SU-DHL-6 (cell line): Measurements from ENCODE around the gene SLC39A9.

ENCODE experiments used
- EZH2phosphoT487 ChIP-seq: fragments of 200-600 bp; sonication (generic), shearing (Covaris generic); conservative IDR thresholded peaks from 2 replicates; pipeline ENCODE4 v1.6.1; 2018; ENCODE audit warnings: mild to moderate bottlenecking, antibody characterized with exemption, low read length, moderate library complexity, mixed read lengths
- TF ChIP-seq, protein P1 (sequence below): fragments of 200-600 bp; sonication (generic); IDR thresholded peaks from one replicate; pipeline ENCODE4 v1.5.1; 2017; ENCODE audit warnings: antibody characterized with exemption, mild to moderate bottlenecking, low read length, moderate library complexity; ENCODE audit not compliant: insufficient read depth, poor library complexity, severe bottlenecking

DNA sequence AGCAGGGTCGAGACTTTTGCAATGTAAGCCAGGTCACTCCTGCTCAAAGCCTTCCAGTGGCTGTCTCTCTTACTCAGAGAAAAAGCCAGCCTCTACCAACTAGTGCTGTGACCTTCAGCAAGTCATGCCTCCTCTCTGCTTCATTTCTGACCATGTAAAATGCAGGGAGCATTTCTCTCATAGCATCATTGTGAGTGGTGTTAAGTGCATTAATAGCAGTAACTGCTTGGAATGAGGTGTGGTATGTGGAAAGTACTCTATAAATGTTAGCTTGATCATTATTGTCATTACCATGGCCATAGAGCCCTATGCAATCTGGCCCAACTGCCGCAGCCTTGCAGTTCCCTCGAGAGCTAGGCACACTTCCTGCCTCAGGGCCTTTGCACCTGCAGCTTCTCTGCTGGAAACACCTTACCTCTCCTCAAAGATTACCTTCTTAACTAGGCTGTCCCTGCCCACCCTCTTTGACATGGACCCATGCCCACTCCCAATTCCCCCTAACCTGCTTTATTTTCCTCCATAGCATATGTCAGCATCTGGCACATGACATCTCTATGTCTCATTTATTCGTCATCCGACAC, 96.9 kb downstream of the SLC39A9 start:
- TF ChIP-seq, protein P1, sequence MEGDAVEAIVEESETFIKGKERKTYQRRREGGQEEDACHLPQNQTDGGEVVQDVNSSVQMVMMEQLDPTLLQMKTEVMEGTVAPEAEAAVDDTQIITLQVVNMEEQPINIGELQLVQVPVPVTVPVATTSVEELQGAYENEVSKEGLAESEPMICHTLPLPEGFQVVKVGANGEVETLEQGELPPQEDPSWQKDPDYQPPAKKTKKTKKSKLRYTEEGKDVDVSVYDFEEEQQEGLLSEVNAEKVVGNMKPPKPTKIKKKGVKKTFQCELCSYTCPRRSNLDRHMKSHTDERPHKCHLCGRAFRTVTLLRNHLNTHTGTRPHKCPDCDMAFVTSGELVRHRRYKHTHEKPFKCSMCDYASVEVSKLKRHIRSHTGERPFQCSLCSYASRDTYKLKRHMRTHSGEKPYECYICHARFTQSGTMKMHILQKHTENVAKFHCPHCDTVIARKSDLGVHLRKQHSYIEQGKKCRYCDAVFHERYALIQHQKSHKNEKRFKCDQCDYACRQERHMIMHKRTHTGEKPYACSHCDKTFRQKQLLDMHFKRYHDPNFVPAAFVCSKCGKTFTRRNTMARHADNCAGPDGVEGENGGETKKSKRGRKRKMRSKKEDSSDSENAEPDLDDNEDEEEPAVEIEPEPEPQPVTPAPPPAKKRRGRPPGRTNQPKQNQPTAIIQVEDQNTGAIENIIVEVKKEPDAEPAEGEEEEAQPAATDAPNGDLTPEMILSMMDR = no peak
- TF ChIP-seq EZH2phosphoT487 = no peak
